A549 (cell line): ENCODE results near the gene C19orf12. TPM values are rescaled to one million over a fixed set of nuclear protein-coding genes. Genes with fewer than 3 reads are reported as not detected.

Experiments
- ATAC-seq, 2 experiments: fragments of 200-7000 bp in 1 of 2; fragments of >200 bp in 1 of 2; cut with Nextera tagmentation in 1 of 2; cut with Tn5 transposase in 1 of 2; 3 replicates each; pipeline versions ENCODE4 v1.8.0 to v1.9.1; 2018 to 2020; ENCODE audit warnings: mild to moderate bottlenecking in 1 of 2, moderate library complexity in 1 of 2
- CTCF ChIA-PET: fragments of 300-600 bp; sonication (Branson Sonifier 250); formaldehyde crosslinking; extraction: SDS; loops from one replicate; lab custom pipeline; 2021; ENCODE audit warnings: antibody characterized with exemption, inconsistent platforms; lab: Yijun Ruan, JAX
- POLR2A ChIA-PET: fragments of 350-600 bp; formaldehyde crosslinking; extraction: SDS; loops from one replicate; lab custom pipeline; 2021; ENCODE audit warnings: antibody characterized with exemption, inconsistent platforms; lab: Yijun Ruan, JAX
- DNase-seq, 2 experiments: peaks; one replicate each; pipeline versions ENCODE4 v3.0.0 to v3.0.0-alpha.2; 2011 to 2016; ENCODE audit warnings: low read depth in 1 of 2, low spot score in 1 of 2
- FAIRE-seq: peaks from 2 replicates; lab custom pipeline; 2011; peaks lifted over from hg19 to GRCh38; lab: Jason Lieb, UNC
- H3K27ac ChIP-seq, 2 experiments: fragments of >200 bp; sonication (Bioruptor Twin); formaldehyde crosslinking; 3 replicates each; pipeline ENCODE4 v1.5.1; 2016 to 2017
- H3K4me1 ChIP-seq: fragments of >200 bp; sonication (Bioruptor Twin); formaldehyde crosslinking; 3 replicates; pipeline ENCODE4 v1.6.1; 2016
- H3K4me2 ChIP-seq: fragments of >200 bp; sonication (Bioruptor Twin); formaldehyde crosslinking; 3 replicates; pipeline ENCODE4 v1.6.1; 2016
- H3K4me3 ChIP-seq: fragments of >200 bp; sonication (Bioruptor Twin); formaldehyde crosslinking; 3 replicates; pipeline ENCODE4 v1.5.1; 2016
- H3K9me3 ChIP-seq: fragments of >200 bp; sonication (Bioruptor Twin); formaldehyde crosslinking; 3 replicates; pipeline ENCODE4 v1.6.1; 2016
- CHD2 ChIP-seq: fragments of 150-350 bp; IDR thresholded peaks from 2 replicates; pipeline ENCODE4 v1.6.1; 2014; ENCODE audit warnings: low read length; ENCODE audit not compliant: partially characterized antibody
- CHD4 ChIP-seq: fragments of 200-600 bp; sonication (generic); IDR thresholded peaks from 2 replicates; pipeline ENCODE4 v1.6.1; 2016; ENCODE audit warnings: antibody characterized with exemption, mild to moderate bottlenecking, borderline replicate concordance
- FOSB ChIP-seq: fragments of 250-450 bp; sonication (Bioruptor Pico); IDR thresholded peaks from 2 replicates; pipeline ENCODE4 v1.5.0; 2020; ENCODE audit warnings: mild to moderate bottlenecking, moderate library complexity
- FOSL2 ChIP-seq, 2 experiments: fragments of 450-650 bp in 1 of 2; fragments of >200 bp in 1 of 2; sonication (Bioruptor Twin) in 1 of 2; formaldehyde crosslinking; IDR thresholded peaks; 2 replicates each; pipeline versions ENCODE4 v1.5.0 to v1.6.1; 2016 to 2020; ENCODE audit warnings: mild to moderate bottlenecking in 1 of 2, moderate library complexity in 1 of 2
- GATA3 ChIP-seq: IDR thresholded peaks from 2 replicates; pipeline ENCODE4 v1.6.1; 2012; ENCODE audit warnings: borderline replicate concordance
- HDAC2 ChIP-seq: fragments of 200-600 bp; sonication (generic); IDR thresholded peaks from 2 replicates; pipeline ENCODE4 v1.6.1; 2016
- HEYL ChIP-seq: fragments of 250-450 bp; sonication (Bioruptor Pico); IDR thresholded peaks from 2 replicates; pipeline ENCODE4 v1.8.0; 2021; ENCODE audit warnings: mild to moderate bottlenecking, moderate library complexity
- KDM1A ChIP-seq: fragments of 200-600 bp; sonication (generic); IDR thresholded peaks from 2 replicates; pipeline ENCODE4 v1.6.1; 2016; ENCODE audit warnings: low read depth, mild to moderate bottlenecking
- MAZ ChIP-seq: fragments of 150-350 bp; IDR thresholded peaks from 2 replicates; pipeline ENCODE4 v1.6.1; 2014; ENCODE audit warnings: antibody characterized with exemption, low read depth, low read length, borderline replicate concordance
- NFE2L2 ChIP-seq: fragments of 150-350 bp; conservative IDR thresholded peaks from 2 replicates; pipeline ENCODE4 v1.6.1; 2014; ENCODE audit warnings: low read length
- PHF8 ChIP-seq: fragments of 200-600 bp; sonication (generic); IDR thresholded peaks from 2 replicates; pipeline ENCODE4 v1.6.1; 2016; ENCODE audit warnings: low read depth, mild to moderate bottlenecking, antibody characterized with exemption, moderate library complexity, borderline replicate concordance
- POLR2A ChIP-seq: IDR thresholded peaks from 2 replicates; pipeline ENCODE4 v1.6.1; 2012; ENCODE audit warnings: mild to moderate bottlenecking, low read length
- POLR2AphosphoS2 ChIP-seq: conservative IDR thresholded peaks from 2 replicates; pipeline ENCODE4 v1.6.1; 2012; ENCODE audit warnings: low read length, improper control_type of control experiment, inconsistent platforms
- RCOR1 ChIP-seq: fragments of 150-350 bp; IDR thresholded peaks from 2 replicates; pipeline ENCODE4 v1.6.1; 2014; ENCODE audit warnings: antibody characterized with exemption, low read length, low read depth
- SREBF2 ChIP-seq: fragments of 450-650 bp; IDR thresholded peaks from 2 replicates; pipeline ENCODE4 v1.6.1; 2014; ENCODE audit warnings: mild to moderate bottlenecking, moderate library complexity
- TP53 ChIP-seq: fragments of 250-450 bp; sonication (Bioruptor Pico); IDR thresholded peaks from 2 replicates; pipeline ENCODE4 v1.5.0; 2021; ENCODE audit warnings: mild to moderate bottlenecking, moderate library complexity
- ZFP36 ChIP-seq: fragments of 450-650 bp; IDR thresholded peaks from 2 replicates; pipeline ENCODE4 v1.6.1; 2014; ENCODE audit warnings: borderline replicate concordance; ENCODE audit not compliant: partially characterized antibody
- WGBS: methylation state at CpG from one replicate; pipeline ENCODE4 v1.1.6; 2017; ENCODE audit errors: missing lambda C conversion rate; 5-methylcytosine and 5-hydroxymethylcytosine counted together
- polyA plus RNA-seq, 4 experiments: library from polyadenylated mRNA; depleted of rRNA in 3 of 4; stranded (reverse); fragments of >200 nt; fragmentation: RNase III in 1 of 4; extraction: RNeasy Plus Mini Kit Qiagen cat#74134 plus additional on column Dnase treatment in 1 of 4; gene quantifications; 2 replicates in 3 of 4; 3 replicates in 1 of 4; pipeline ENCODE4 v1.2.3, GENCODE V29; 2011 to 2017
- TF ChIP-seq, protein P1 (sequence below): IDR thresholded peaks from 2 replicates; pipeline ENCODE4 v1.6.1; 2012
- TF ChIP-seq, protein P2 (sequence below): fragments of 450-650 bp; IDR thresholded peaks from 2 replicates; pipeline ENCODE4 v1.6.1; 2014; ENCODE audit warnings: antibody characterized with exemption
- TF ChIP-seq, protein P3 (sequence below): IDR thresholded peaks from 2 replicates; pipeline ENCODE4 v1.6.1; 2012
- TF ChIP-seq, protein P4 (sequence below): fragments of >200 bp; sonication (Bioruptor Twin); formaldehyde crosslinking; IDR thresholded peaks from 3 replicates; pipeline ENCODE4 v1.6.1; 2016

Gene C19orf12
- polyA plus RNA-seq, 2 of the 4 experiments (the other 2 are of a cell fraction), result 34.3 to 35.2 TPM

DNA sequence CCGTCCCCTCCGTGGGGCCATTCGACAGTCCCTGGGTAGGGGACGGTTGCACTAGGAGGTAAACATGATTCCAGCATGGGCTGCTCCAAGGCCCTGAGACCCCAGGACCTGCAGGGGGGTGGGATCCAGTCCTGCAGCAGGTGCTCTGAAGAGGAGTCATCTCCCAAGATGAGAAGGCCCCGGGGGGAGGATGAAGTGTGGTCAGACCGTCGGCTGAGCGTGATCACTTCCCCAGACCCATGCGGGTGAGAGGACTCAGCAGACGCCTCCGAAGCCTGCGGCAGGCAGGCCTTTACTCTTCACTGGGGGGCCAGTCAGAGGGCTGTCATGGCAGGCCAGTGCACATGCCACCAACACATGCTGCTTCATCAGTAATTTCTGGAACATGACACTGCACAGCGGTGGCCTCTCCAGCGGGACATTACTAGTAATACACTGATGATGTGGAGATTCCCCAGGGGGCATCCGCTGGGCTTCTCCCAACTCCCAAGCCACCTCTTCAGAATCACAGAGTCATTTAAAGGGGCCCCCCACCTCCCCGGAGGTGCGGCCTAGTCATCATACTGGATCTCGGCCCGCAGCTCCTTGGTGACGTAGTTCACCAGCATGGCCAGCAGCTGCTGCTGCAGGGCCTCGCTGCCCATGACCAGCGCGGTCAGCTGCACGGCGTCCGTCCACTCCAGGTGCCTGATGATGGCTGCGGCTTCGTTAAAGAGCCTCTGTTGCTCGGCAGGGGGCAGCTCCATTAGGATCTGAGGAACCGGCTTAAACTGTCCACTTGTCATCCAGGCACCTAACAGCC lies 12.7 kb downstream of the C19orf12 start:
- WGBS, result 92% methylated on average over 30 of the region's 30 CpGs
- no peak overlapping the region for H3K4me3 ChIP-seq
- no peak overlapping the region for H3K27ac ChIP-seq
- no peak overlapping the region for H3K4me2 ChIP-seq
- FAIRE-seq, result no peak
- H3K9me3 ChIP-seq, result no peaks in the 10 kb centered on the region
- POLR2A ChIA-PET, result no interaction called here
- CTCF ChIA-PET, result interaction anchor here (0.6 to 7.5 kb wide), 3 partner anchors 9 to 93 kb away, joined by 3 to 60 read pairs (median 3); no protein-coding TSS in a partner anchor
- no peak for TF ChIP-seq FOSB (CRISPR knock-in tag)
- H3K4me1 ChIP-seq, result no peaks in the 10 kb centered on the region
- no peak for DNase-seq
- 0 out of 6 replicates have a peak, but pooled peaks of 1 of the 2 experiments have one; percentile 14 for ATAC-seq

DNA sequence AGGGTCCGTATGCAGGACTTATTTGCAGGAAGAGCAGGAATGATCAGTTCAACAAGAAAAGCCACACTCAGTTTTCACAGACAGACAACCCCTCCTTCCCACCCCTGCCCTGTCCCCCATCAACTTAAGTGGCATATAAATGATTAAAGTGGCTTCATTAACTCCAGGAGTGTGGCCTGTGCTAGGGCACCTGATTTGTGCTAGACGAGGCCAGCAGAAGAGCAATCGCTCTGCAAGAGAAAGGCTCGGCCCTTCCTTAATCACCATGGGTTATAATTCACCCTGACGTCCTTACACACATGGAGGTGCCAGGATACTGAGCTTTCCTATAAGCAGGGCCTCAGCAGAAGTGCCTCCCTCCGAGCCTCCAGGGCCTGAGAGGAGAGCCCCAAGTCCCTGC lies 14.6 kb downstream of the C19orf12 start:
- H3K4me3 ChIP-seq, result no peak overlapping the region
- no peak overlapping the region for H3K4me2 ChIP-seq
- no peak overlapping the region for H3K27ac ChIP-seq
- FAIRE-seq (no peak), DNase-seq (no peak), ATAC-seq (peak in 1 of 2 experiments; percentile 18; a peak in 3 of 6 replicates)
- WGBS, result 83% methylated on average over 6 of the region's 6 CpGs
- CTCF ChIA-PET, result interaction anchor here (0.9 to 3.5 kb wide), 6 partner anchors 9 to 90 kb away, joined by 3 to 24 read pairs (median 4); no protein-coding TSS in a partner anchor
- TF ChIP-seq CHD2, result no peak
- H3K4me1 ChIP-seq, result no peaks in the 10 kb centered on the region
- POLR2A ChIA-PET, result interaction anchor here (1.2 to 1.7 kb wide), 2 partner anchors 15 to 94 kb away, joined by 3 to 4 read pairs; partner anchors contain the start of genes C19orf12 and POP4
- H3K9me3 ChIP-seq, result peaks cover 6% of the 10 kb centered on the region

DNA sequence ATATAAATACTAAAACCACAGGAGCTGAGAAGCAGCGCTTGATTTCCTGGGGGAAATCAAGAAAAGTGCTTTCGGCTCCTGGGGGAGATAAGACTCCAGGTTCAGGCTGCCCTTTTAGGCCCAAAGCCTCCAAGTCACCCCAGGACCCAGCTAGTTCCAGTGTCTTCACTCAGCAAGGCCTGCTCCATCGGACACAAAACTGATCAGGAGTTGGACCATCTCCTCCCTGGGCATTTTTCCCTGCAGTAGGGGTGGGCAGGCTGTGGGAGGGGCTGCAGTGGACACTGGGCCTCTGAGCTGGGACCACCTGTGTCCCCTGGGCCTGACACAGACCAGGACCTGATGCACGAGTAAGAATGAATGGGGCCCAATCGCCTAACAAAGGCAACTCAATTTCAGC lies 15.2 kb downstream of the C19orf12 start:
- Histone ChIP-seq H3K9me3 (peaks cover 6% of the 10 kb centered on the region), H3K4me2 (no peak overlapping the region), H3K27ac (no peak overlapping the region), H3K4me3 (no peak overlapping the region), H3K4me1 (no peaks in the 10 kb centered on the region)
- no peak for TF ChIP-seq ZFP36
- TF ChIP-seq, protein P1, sequence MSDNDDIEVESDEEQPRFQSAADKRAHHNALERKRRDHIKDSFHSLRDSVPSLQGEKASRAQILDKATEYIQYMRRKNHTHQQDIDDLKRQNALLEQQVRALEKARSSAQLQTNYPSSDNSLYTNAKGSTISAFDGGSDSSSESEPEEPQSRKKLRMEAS, result no peak
- no peak for TF ChIP-seq CHD4
- TF ChIP-seq NFE2L2, result no peak
- no peak for TF ChIP-seq TP53
- no peak for TF ChIP-seq GATA3
- TF ChIP-seq FOSL2 (IDR thresholded peaks at IDR 0.05), result no peak
- no peak for TF ChIP-seq FOSL2 (CRISPR knock-in tag; IDR thresholded peaks at IDR 0.05)
- TF ChIP-seq, protein P2, sequence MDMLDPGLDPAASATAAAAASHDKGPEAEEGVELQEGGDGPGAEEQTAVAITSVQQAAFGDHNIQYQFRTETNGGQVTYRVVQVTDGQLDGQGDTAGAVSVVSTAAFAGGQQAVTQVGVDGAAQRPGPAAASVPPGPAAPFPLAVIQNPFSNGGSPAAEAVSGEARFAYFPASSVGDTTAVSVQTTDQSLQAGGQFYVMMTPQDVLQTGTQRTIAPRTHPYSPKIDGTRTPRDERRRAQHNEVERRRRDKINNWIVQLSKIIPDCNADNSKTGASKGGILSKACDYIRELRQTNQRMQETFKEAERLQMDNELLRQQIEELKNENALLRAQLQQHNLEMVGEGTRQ, result no peak
- TF ChIP-seq HDAC2, result no peak
- no peak for TF ChIP-seq SREBF2
- no peak for TF ChIP-seq HEYL (CRISPR knock-in tag)
- no peak for TF ChIP-seq PHF8
- TF ChIP-seq, protein P3, sequence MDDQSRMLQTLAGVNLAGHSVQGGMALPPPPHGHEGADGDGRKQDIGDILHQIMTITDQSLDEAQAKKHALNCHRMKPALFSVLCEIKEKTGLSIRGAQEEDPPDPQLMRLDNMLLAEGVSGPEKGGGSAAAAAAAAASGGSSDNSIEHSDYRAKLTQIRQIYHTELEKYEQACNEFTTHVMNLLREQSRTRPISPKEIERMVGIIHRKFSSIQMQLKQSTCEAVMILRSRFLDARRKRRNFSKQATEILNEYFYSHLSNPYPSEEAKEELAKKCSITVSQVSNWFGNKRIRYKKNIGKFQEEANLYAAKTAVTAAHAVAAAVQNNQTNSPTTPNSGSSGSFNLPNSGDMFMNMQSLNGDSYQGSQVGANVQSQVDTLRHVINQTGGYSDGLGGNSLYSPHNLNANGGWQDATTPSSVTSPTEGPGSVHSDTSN, result no peak
- TF ChIP-seq, protein P4, sequence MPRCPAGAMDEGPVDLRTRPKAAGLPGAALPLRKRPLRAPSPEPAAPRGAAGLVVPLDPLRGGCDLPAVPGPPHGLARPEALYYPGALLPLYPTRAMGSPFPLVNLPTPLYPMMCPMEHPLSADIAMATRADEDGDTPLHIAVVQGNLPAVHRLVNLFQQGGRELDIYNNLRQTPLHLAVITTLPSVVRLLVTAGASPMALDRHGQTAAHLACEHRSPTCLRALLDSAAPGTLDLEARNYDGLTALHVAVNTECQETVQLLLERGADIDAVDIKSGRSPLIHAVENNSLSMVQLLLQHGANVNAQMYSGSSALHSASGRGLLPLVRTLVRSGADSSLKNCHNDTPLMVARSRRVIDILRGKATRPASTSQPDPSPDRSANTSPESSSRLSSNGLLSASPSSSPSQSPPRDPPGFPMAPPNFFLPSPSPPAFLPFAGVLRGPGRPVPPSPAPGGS, result no peak
- no peak for TF ChIP-seq POLR2A
- no peak for TF ChIP-seq POLR2AphosphoS2
- no peak for TF ChIP-seq MAZ
- TF ChIP-seq KDM1A, result no peak
- TF ChIP-seq RCOR1, result no peak
- FAIRE-seq (no peak), DNase-seq (no peak), ATAC-seq (peak in 1 of 2 experiments; percentile 15; a peak in 2 of 6 replicates)
- ChIA-PET CTCF (interaction anchor here (0.7 to 3.5 kb wide), 7 partner anchors 8 to 507 kb away, joined by 3 to 24 read pairs (median 3); no protein-coding TSS in a partner anchor), POLR2A (interaction anchor here (1.2 to 1.7 kb wide), 2 partner anchors 15 to 93 kb away, joined by 3 to 4 read pairs; partner anchors contain the start of genes C19orf12 and POP4)
- 84% methylated on average over 5 of the region's 5 CpGs for WGBS
